Suppressor macrophage treated with lipopolysaccharide for 4 hours (primary cell): Measurements from ENCODE around the gene KPNA2.
"Not testable (repeated sequence)": the region's sequence is repeated elsewhere in the genome, so short reads cannot be mapped to it uniquely, and the experiment has no call there.

ENCODE experiments used
- DNase-seq: peaks from one replicate; pipeline ENCODE4 v3.0.0-alpha.2; 2020

KPNA2 gene

DNA sequence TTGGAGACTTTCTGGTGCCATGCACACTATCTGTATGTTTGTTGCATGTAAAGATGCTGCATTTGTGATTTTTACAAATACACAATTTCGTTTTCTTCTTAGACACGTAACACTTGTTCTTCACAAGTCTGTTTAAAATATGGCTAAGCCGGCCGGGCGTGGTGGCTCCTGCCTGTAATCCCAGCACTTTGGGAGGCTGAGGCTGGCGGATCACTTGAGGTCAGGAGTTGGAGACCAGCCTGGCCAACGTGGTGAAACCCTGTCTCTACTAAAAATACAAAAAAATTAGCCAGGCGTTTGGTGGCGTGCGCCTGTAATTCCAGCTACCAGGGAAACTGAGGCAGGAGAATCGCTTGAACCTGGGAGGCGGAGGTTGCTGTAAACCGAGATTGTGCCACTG is 14.7 kb upstream of the KPNA2 start:
- not testable (repeated sequence) for DNase-seq

DNA sequence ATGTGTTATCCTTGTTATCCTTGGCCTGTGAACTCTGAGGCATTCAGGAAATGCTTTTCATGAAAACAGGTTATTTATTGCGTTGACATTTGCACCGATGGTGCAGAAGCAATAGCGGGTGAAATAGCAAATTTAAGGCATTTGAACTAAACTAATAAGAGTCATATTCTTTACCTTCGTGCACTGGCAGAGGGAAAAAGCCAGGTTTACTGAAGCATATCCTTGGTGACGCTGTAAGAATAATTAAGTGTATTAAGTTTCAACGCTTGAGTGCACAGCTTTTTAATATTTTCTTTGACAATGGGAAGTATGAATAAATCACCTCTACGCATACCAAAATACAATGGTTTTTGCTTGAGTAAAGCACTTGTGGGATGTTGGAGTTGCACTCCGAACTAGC is 13.6 kb upstream of the KPNA2 start:
- DNase-seq = no peak

GRCh38 chr17:68022547-68022946 is 13.0 kb upstream of the KPNA2 start:
- not testable (repeated sequence) for DNase-seq

- no peak for DNase-seq
Measured at GRCh38 chr17:68029512-68030215, 5.9 kb upstream of the KPNA2 start.

- no peak for DNase-seq
Measured at GRCh38 chr17:68033636-68034451, 1.7 kb upstream of the KPNA2 start.

- DNase-seq = no peak
Measured at GRCh38 chr17:68034452-68034776, 1.1 kb upstream of the KPNA2 start.

DNA sequence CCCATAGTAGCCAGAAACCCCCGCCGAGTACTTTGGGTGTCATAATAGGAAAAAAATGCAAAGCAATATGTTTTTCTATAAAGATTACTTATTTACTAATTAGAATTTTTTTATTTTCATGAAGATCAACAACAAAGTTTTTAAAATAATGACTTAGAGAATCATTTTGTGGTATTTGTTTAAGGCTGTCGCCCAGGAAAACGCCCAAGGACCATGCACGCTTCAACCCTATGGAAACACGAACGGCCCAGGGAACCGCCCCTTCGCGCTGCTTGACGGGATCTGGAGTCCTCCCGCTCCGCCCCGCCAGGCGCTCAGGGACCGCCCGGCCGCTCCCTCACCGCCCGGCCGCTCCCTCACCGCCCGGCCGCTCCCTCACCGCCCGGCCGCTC is 408 bp upstream of the KPNA2 start:
- no peak for DNase-seq

DNA sequence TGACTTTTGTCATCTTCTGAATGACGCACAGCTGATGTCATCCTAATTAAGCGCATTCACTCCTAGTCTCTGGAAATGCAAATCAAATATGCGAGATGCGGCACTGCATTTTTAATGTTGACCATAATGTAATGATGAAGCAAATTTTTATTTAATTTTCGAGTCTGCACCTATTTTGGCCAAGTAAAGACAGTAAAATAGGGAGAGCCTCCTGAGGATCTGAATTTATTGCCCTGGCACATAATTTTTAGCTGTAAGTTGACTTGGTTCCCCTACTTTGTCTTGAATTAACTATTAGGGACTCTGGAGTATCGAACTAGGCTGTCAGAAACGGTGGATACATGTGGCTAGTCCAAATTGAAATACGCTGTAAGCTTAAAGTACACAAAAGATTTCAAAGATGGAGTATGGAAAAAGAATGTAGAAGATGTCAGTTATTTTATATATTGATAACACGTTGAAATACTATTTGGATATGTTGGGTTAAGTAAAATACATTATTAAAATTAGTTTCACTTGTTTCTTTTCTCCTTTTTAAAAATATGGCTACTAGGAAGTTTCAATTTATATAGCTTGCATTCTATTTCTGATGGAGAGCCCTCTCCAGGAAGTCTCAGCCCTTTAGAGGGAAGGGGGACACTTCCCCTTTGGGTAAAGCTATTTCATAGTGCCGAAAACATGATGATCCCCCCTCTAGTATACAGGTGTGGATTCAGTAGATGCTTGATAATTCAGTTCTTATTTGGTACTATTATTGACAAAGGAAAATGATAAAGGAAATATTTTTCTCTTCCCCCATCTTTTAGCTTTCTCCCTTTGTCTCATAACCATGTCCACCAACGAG is 991 bp downstream of the KPNA2 start:
- DNase-seq = peak; percentile 35

DNA sequence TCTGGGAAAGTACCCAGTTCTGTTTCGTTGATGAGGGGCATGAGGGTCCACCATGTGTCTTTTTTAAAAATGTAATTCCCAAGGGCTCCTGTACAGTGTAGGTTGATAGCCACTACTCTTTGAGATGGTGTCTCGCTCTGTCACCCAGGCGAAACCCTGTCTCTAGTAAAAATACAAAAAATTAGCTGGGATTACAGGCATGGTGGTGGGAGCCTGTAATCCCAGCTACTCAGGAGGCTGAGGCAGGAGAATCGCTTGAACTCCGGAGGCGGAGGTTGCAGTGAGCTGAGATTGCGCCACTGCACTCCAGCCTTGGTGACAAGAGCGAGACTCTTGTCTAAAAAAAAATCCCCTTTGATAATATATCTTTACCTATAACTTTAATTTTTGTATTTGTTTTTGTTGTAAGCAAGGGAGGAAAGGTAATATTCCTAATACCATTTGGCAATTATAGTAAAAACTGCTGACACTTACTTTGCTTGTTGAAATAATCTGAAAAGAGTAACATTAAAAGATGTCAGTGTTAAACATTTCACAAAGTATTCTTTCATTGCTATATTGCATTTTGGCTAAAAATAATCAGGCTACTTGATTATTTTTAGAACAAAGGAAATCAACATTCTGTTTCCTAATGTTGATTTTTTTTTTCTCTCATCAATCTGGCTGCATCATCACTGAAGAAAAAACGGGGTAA is 11.8 kb downstream of the KPNA2 start:
- DNase-seq = no peak

GRCh38 chr17:68047890-68048542 is 12.5 kb downstream of the KPNA2 start:
- not testable (repeated sequence) for DNase-seq

DNA sequence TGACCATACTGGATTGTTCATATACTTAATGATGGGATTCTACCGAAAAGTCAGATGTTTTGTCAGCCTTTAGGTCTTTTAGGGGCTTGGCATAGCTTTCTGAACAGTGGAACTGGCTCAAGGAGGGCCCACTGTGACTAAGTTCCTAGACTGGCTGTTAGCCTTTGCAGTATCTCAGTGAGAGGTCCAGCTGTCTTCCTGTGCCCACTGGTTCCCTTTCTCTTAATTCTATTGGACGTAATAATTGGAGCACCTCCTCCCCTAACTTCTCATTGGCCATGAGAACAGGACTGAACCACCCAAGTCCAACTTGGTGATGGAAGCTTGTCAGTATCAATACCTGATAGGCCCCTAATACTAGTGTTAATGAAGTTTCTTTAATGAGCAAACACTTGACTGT is 13.5 kb downstream of the KPNA2 start:
- no peak for DNase-seq

- not testable (repeated sequence) for DNase-seq
Measured at GRCh38 chr17:68049812-68050437, 14.4 kb downstream of the KPNA2 start.

- not testable (repeated sequence) for DNase-seq
Measured at GRCh38 chr17:68051321-68052312, 16.1 kb downstream of the KPNA2 start.

GRCh38 chr17:68052810-68053209 is 17.3 kb downstream of the KPNA2 start:
- no peak for DNase-seq

DNA sequence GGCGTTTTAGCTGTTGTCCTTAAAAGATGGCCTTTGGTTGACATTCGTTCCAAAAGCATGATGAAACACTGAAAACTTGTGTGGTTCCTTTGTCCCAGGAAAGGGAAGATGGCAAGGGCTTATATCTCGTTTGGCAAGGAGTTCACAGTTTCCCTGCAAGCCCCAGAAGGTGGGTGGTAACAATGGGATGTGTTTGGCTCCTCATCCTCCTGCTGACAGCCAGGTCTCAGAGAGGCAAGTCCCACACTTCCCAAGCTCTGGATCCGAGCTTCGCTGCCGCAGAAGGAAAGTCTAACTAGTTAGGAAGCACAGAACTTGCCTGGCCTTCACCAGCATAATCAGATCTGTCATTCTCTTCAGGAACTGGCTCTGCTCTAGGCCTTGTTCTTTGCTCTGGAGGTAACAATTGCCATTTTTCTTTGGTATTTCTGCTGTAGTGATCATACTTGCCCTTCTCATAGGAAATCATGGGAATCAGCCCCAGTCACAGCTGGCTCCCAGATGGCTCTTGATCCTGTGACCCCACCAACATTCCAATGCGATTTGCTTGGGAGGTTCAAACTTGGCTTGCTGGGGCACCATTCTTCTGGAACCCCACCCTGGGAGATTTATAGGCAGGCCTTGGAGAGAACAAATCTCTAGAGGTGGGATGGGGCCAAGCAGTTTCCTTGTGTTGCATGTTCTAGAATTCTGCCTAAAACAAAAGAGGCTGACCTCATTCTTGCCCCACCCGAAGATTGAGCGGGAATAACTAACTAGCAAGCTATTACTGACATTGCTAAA is 17.9 kb downstream of the KPNA2 start:
- peak; percentile 35 for DNase-seq

DNA sequence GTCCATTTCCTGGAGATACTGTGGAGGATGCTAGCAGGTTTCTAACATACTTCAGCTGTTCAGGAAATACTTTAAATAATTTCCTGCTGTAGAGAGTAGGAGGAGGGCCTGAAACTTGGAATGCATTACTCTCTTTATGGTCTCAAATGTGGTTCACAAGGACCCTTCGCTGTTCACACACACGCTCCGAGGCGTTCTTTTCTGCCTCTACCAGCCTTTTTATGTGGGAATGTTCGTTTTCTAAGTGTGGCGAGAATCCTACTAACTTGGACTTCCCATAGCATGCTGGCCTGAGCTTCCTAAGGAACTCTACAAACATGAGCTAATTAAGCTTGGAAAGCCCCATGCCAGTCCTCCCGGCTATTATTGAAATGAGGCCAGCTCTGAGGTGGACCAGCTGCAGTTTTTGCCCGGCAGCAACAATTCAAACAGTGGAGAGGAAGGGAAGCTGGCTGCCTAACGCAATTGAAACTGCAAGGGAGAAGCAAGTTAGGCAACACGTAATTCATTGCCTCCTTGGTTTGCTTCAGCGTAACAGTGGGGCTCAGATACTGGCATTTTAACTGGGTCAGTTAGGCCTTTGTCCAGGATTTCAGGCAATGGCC is 18.9 kb downstream of the KPNA2 start:
- DNase-seq = peak; percentile 90

GRCh38 chr17:68057531-68057952 is 22.0 kb downstream of the KPNA2 start:
- DNase-seq = peak; percentile 44

GRCh38 chr17:68060336-68060735 is 24.8 kb downstream of the KPNA2 start:
- DNase-seq = no peak
